NCI-H2171 treated with DMSO at 0.1 percent for 48 hours (cell line): ENCODE measurements around the gene INCA1.

Experiments
- DNase-seq: peaks from one replicate; lab custom pipeline; 2025; lab: John Stamatoyannopoulos, UW

The INCA1 gene

DNA sequence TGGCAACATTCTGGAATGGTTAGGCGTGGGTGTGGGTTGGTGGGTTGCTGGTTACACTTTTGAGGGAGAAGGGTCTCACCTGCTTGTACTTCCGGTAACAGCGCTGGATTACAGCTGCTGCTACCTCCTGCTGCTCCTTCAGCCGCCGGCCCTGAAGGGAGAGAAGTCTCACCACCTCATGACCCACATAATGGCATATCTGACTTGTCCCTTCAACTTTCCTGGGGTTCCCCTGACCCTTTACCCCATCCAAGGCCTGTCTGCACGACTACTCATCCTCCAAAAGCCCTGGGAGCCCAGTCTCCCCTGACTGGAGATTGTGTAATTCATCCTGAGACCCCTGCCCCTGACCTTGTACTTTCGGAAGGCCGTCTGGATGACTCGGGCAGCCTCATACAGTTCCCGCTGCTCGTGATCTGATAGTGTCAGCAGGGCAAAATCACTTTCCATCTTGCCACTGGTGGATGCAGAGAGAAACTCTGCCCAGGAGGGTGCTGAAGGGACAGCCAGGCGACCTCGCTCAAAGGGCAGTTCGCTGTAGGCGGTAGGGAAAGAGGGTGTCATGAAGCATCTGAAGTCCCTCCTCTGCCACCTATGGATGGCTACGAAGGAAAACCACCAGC is 27.7 kb downstream of the INCA1 start:
- DNase-seq, result no peak

GRCh38 chr17:4969047-4969550 is 28.2 kb downstream of the INCA1 start:
- DNase-seq, result no peak

GRCh38 chr17:4968486-4969046 is 28.8 kb downstream of the INCA1 start:
- DNase-seq, result no peak

DNA sequence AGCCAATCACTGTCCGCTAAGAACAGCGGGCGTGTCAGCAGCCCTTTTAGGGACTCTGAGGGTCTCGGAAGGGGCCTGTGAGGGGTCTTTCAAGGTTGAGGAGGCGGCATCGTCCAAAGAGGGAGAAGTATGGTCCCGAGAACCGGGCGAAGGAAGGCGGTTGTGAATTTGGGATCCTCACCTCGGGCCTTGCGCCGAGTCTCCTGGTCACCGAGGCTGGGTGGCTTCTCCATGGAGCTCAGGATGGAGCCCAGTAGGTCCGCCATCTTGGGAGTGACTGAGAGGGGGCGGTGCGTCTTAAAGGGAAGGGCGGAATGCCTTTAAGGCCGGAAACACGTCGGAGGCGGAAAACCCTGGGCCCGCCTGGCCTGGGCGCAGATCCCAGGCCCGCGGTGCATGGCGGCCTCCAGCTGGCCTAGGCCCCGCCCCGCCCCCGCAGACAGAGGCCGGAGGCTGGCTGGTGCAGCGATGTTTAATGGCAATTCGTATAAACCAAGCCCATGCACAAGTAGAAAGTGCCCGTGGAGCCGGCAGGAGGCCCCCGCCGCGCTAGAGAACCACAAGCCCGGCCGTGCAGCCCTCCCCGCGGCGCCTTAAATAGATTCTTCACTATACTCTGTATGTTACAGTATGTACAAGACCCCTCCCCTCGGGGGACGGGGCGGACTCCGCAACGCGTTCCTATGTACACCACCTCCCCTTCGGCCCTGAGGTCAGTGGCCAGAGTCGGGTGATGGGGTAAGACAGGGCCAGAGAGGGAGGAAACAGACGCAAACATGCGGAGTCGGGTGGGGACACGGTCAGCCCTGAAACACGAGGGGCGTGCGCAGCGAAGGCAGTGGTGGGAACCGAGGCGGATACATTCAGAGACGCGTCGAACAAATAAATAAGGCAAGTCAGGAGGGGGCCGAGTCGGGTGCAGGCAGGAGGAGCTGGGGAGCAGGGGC is 29.5 kb downstream of the INCA1 start, which contains the start of gene SPAG7:
TSS of gene SPAG7 (minus strand) at position 279 of the 947 bp plus-strand sequence. CDS start at position 266, 13 bp downstream.
- peak; percentile 97 for DNase-seq

DNA sequence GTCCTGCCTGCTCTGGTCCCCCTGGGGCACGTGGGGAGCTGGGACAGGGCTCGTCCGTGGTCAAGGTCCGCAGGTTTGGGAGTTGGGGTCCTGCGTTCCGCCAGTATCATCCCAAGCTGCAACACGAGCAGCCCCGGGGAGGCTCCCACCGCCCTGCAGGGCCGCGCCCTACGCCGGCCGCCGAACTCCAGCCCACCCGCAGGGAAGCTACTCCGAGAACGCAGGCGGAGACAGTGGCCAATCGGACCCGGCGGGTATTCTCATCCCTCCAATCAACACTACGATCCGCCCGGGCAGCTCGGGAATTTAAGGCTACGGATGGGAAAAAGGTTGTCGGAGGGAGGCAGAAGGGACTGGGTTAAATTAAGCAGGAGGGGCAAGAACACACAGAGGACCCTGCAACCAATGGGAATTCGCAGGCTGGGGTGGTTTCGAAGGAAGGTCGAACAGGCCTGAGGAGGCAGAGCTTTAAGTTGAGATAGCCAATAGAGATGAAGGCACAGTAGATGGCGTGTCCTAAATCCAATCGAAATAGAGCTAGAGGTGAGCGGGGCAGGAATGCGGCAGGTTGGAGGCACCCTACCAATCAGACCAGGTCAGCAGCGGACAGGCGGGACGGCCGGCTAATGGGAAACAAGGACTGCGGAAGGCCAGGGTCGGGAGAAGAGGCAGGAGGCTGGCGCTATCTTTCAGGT is 30.3 kb downstream of the INCA1 start:
- peak; percentile 100 for DNase-seq

DNA sequence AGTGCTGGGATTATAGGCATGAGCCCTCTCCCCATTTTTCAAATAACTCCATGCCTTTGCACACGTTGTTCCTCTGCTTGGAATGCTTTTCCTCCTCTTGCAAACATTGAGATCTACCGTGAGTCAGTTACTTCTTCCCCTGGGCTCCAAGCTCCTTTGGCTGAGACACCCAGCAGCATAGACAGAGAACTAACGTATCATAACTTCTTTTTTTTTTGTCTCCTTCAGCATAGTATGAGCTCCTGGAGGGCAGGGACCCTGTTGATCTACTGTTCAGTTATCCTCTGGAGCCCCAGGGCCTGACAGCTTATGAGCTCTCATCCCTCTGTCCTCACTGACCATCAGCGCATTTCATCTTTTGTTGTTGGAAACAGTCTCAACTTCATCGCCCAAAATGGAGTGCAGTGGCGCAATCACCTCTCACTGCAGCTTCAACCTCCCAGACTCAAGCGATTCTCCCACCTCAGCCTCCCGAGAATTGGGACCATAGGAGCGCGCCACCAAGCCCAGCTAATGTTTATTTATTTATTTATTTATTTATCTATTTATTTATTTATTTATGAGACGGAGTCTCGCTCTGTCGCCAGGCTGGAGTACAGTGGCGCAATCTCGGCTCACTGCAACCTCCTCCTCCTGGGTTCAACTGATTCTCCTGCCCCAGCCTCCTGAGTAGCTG is 31.9 kb downstream of the INCA1 start:
- DNase-seq, result no peak

DNA sequence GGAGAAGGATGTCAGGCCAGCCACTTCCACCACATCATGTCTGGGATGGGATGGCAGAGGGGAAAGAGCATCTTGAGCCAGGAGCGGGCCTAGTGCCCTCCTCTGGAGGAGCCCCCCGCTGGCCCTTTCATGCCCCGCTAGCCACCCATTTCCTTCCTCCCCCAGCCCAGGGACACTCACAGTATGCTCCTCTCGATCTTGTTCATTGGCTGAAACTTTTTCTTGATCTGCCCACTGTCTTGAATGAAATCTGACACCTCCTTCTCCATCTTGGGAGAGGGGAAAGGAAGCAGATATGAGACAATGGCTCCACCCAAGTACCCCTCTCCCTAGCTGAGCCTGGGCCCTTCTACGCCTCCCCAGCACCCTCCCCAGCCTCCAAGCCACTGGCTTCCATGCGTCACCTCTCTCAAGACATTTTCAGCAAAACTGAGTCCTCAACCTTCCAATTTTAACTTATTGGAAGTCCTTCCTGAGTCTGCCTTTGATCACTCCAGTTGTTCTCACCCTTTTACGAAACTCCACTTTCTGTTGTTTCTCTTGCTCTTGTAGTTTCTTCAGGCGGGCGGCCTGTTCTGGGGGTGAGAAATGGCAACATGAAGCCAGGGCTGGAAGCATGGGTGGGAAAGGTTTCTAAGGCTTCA is 36.9 kb downstream of the INCA1 start:
- DNase-seq, result no peak

DNA sequence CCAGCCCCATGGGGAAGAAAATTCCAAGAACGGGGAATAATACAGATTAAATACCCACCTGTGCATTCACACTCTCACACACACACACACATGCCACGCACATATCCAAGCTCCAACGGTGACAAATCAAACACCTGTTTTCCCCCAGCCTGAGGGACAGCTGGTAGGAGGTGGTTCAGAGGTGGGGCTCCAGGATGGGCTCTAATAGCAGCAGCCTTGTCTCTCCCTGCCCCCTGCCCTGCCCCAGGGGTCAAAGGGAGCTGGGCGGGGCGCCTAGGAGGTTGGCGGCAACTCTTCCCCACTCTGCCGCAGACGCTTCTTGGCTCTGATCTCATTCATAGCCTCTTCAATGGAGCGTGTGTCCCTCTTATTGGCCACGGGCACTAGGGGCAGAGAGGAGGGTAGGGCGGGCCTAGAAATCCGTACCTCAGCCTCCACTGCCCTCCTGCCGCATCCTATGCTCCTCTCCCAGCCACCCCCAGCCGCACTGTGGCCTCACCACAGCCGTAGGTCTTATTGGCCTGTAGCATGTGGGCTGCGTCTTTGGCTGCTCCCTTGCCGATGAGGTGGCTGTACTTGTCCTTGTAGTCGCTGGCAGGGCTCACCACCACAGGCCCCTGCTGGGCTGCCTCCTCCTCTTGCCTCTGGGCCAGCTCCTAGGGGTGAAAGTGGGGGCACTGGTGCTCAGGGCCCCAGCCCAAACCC is 37.9 kb downstream of the INCA1 start:
- peak; percentile 23 for DNase-seq

GRCh38 chr17:4958102-4958501 is 39.2 kb downstream of the INCA1 start:
- peak; percentile 28 for DNase-seq

DNA sequence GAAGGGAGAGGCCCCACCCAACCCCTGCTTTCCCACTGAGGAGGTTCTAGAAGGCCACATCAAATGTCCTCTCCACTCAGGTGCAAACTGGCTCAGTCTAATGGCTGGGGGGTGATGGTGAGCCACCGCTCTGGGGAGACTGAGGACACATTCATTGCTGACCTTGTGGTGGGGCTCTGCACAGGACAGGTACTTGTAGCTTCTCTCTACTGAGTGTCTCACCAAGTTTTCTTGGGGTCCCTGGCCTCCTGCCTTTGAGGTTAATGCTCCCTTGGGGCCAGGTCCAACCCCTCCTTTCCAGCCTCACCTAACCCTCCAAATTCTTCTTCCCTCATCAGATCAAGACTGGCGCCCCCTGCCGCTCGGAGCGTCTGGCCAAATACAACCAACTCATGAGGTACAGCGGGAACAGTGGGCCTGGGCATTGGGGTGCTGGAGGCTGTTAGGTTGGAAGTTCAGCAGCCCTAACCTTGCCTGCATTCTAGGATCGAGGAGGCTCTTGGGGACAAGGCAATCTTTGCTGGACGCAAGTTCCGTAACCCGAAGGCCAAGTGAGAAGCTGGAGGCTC is 40.7 kb downstream of the INCA1 start:
- no peak for DNase-seq

- no peak for DNase-seq
Observed at GRCh38 chr17:4955091-4955490, 42.2 kb downstream of the INCA1 start.

GRCh38 chr17:4953451-4953961 is 43.8 kb downstream of the INCA1 start:
- DNase-seq, result no peak

DNA sequence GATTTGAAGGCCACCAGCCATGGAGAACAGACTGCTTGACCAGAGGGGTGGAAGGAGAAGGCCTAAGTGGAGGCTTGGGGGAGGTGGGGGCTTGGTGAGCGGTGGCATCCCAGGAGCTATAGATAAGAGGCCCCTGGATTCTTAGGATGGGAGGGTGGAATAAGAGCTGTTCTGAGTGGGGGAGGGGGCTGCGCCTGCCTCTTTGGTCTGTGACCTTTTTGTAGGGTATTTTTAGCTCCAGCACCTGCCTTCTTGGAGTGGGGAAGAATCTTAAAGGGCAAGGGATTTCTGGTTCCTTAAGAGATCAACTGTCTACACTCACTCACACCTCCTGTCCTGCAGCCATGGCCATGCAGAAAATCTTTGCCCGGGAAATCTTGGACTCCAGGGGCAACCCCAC is 45.8 kb downstream of the INCA1 start:
- DNase-seq, result no peak

- DNase-seq, result peak; percentile 27
Observed at GRCh38 chr17:4950746-4951204, 46.5 kb downstream of the INCA1 start, which contains the start of gene ENO3. ENO3 (plus strand) TSS chr17:4951119; CDS start chr17:4951830, 711 bp downstream.

DNA sequence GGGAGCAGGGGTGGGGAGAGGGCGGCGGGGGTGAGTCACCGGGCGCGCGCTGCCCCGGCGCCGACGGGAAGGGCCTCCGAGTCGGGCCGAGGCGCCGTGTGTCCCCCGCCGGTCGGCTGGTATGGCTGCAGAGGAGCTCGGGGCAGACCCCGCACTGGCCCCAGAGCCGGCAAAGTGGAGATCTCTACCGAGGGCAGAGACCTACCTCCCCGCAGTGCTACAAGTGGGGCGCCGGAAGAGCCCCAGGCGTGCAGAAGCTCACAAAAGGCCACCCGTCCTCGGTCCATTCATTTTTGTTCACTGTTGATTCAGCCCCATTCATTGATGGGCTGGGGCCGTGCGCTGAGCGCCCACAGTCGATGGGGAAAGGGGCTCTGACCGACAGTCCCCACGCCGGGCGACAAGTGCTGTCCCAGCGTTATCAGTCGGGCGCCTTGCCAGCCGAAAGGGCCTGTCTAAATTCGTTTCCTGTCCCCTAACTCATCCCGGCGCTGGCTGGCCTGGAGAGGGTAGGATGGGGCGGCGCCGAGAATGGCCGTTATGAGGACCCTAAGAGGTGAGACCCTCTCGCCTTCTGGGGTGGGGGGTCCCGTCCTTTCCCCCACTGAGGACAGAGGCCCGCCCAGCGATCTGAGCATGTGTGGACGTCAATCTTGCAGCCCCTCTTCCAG is 47.1 kb downstream of the INCA1 start:
- DNase-seq, result peak; percentile 30

GRCh38 chr17:4949321-4950074 is 47.8 kb downstream of the INCA1 start:
- peak; percentile 66 for DNase-seq

DNA sequence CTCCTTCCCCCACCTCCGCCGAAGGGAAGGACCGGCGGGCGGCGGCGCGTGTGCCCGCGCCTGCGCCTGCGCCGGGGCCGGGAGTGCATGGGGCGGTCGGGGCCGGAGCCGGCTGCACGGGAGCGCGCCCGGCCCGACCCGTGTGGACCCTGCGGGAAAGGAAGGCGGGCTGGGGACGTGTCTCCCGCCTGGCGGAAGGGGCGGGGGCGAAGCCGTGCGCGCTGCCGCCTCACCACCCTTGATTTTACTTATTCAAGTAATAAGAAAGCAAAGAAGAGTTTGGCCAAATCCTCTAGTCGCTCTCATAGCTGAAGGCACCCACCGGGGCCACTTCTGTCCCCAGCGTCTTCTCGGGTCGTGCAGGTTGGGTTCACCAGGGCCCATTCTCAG is 48.4 kb downstream of the INCA1 start:
- DNase-seq, result peak; percentile 87
